Upper lobe of left lung (tissue), 4 donors: ENCODE measurements around the gene C17orf75.

ENCODE experiments used
- CTCF ChIP-seq, 6 experiments: fragments of 450-650 bp in 4 of 6; fragments of 200-600 bp in 2 of 6; sonication (generic) in 2 of 6; IDR thresholded peaks; one replicate each; pipeline ENCODE4 v1.5.1; 2016 to 2019; ENCODE audit warnings: antibody characterized with exemption in 6 of 6
- EP300 ChIP-seq, 4 donors: sonication (generic); formaldehyde crosslinking; IDR thresholded peaks; one replicate each; pipeline ENCODE4 v1.5.1; 2017; ENCODE audit warnings: antibody characterized with exemption in 4 of 4, control low read depth in 2 of 4
- POLR2A ChIP-seq, 4 donors: fragments of 450-650 bp; IDR thresholded peaks; one replicate each; pipeline ENCODE4 v1.5.1; 2016 to 2017; ENCODE audit warnings: antibody characterized with exemption in 4 of 4, mild to moderate bottlenecking in 2 of 4
- POLR2AphosphoS5 ChIP-seq, 2 donors: sonication (generic); formaldehyde crosslinking; IDR thresholded peaks; one replicate each; pipeline ENCODE4 v1.5.1; 2017; ENCODE audit warnings: antibody characterized with exemption in 2 of 2

DNA sequence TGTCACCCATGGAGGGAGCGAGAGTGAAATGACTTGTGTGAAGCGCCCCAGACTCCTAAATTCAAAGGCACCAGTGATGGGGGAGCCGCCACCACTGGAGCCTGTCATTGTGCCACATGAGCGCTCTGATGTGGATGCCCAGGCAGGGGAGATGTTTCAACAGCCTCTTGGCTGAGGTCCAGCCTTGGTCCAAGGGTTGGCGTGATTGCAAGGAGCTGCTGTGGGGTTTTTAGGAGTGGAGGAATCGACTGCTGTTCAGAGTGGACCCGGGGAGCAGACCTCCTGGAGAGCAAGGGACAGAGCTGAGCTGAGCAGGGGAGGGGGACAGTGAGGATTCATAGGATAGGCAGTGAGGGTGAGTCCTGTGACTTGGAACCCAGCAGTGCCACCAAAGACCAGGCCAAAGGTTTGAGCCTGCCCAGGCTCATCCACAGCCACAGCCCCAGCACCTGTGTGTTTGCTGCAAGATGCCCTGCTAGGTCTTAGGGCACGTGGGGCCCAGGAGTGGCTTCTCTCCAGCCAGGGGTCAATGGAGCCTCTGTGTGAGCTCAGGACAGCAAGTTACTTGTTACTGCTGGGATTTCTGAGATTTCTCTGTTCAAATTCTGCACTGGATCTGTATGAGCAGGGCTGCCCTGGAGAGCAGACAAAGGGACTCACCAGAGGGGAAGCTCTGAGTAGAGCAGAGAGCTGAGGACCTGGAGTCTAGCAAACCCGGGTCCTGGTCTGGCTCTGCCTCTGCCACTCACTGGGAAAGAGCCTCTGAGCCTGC lies 56.0 kb downstream of the C17orf75 start:
- TF ChIP-seq CTCF (IDR thresholded peaks at IDR 0.05), result no peak
- TF ChIP-seq POLR2A (IDR thresholded peaks at IDR 0.05), result no peak
- TF ChIP-seq EP300 (IDR thresholded peaks at IDR 0.05), result no peak
- no peak for TF ChIP-seq POLR2AphosphoS5 (IDR thresholded peaks at IDR 0.05)
